Measurements from ENCODE around the gene CDH5. TPM values are rescaled to one million over a fixed set of nuclear protein-coding genes. Genes with fewer than 3 reads are reported as not detected.

Gene CDH5
- total and polyA plus RNA-seq, 2 donors from 2014 or later: 13.9 to 41.3 TPM

GRCh38 chr16:66395806-66396555, 29.5 kb downstream of the CDH5 start:
- H3K9me3 ChIP-seq (ENCODE audit: control insufficient read depth in 2 of 3, insufficient read depth in 1 of 3, low read length in 3 of 3): no peaks in the 10 kb centered on the region
- FAIRE-seq: no peak
- no peaks in the 10 kb centered on the region for H3K27me3 ChIP-seq (ENCODE audit: control insufficient read depth, insufficient read depth, low read length)
- H3K4me1 ChIP-seq (ENCODE audit: control insufficient read depth in 2 of 3, insufficient read depth in 2 of 3, low read depth in 1 of 3, low read length in 3 of 3): no peaks in the 10 kb centered on the region
- intact Hi-C loops (cut with DNase I): no loop called here
- no peak for TF ChIP-seq CTCF (IDR thresholded peaks at IDR 0.05; ENCODE audit: borderline replicate concordance, extremely low read depth, insufficient read depth)
- H3K36me3 ChIP-seq (ENCODE audit: control insufficient read depth in 2 of 3, insufficient read depth in 3 of 3, low read length in 3 of 3): no peaks in the 10 kb centered on the region
- H3K4me3 ChIP-seq (ENCODE audit: low read length in 3 of 3): no peak overlapping the region
- no peak overlapping the region for H3K27ac ChIP-seq (ENCODE audit: low read depth in 2 of 2, low read length in 2 of 2)
- H3K9ac ChIP-seq (ENCODE audit: low read length in 3 of 3): no peak overlapping the region
- no peak for DNase-seq

- no peak for FAIRE-seq
- H3K9me3 ChIP-seq (ENCODE audit: control insufficient read depth in 2 of 3, insufficient read depth in 1 of 3, low read length in 3 of 3): no peaks in the 10 kb centered on the region
- H3K9ac ChIP-seq (ENCODE audit: low read length in 3 of 3): no peak overlapping the region
- H3K27me3 ChIP-seq (ENCODE audit: control insufficient read depth, insufficient read depth, low read length): no peaks in the 10 kb centered on the region
- no peak overlapping the region for H3K27ac ChIP-seq (ENCODE audit: low read depth in 2 of 2, low read length in 2 of 2)
- H3K4me1 ChIP-seq (ENCODE audit: control insufficient read depth in 2 of 3, insufficient read depth in 2 of 3, low read depth in 1 of 3, low read length in 3 of 3): no peaks in the 10 kb centered on the region
- no peak overlapping the region for H3K4me3 ChIP-seq (ENCODE audit: low read length in 3 of 3)
- intact Hi-C loops (cut with DNase I): no loop called here
- DNase-seq: no peak
- no peak for TF ChIP-seq CTCF (IDR thresholded peaks at IDR 0.05; ENCODE audit: borderline replicate concordance, extremely low read depth, insufficient read depth)
- H3K36me3 ChIP-seq (ENCODE audit: control insufficient read depth in 2 of 3, insufficient read depth in 3 of 3, low read length in 3 of 3): no peaks in the 10 kb centered on the region
These were observed 31.4 kb downstream of the CDH5 start for GRCh38 chr16:66397736-66398433.

GRCh38 chr16:66399031-66399430, 32.5 kb downstream of the CDH5 start:
- no peaks in the 10 kb centered on the region for H3K4me1 ChIP-seq (ENCODE audit: control insufficient read depth in 2 of 3, insufficient read depth in 2 of 3, low read depth in 1 of 3, low read length in 3 of 3)
- no peak overlapping the region for H3K27ac ChIP-seq (ENCODE audit: low read depth in 2 of 2, low read length in 2 of 2)
- DNase-seq: no peak
- H3K9me3 ChIP-seq (ENCODE audit: control insufficient read depth in 2 of 3, insufficient read depth in 1 of 3, low read length in 3 of 3): no peaks in the 10 kb centered on the region
- H3K27me3 ChIP-seq (ENCODE audit: control insufficient read depth, insufficient read depth, low read length): no peaks in the 10 kb centered on the region
- no peaks in the 10 kb centered on the region for H3K36me3 ChIP-seq (ENCODE audit: control insufficient read depth in 2 of 3, insufficient read depth in 3 of 3, low read length in 3 of 3)
- intact Hi-C loops (cut with DNase I): no loop called here
- TF ChIP-seq CTCF (IDR thresholded peaks at IDR 0.05; ENCODE audit: borderline replicate concordance, extremely low read depth, insufficient read depth): no peak
- no peak overlapping the region for H3K4me3 ChIP-seq (ENCODE audit: low read length in 3 of 3)
- H3K9ac ChIP-seq (ENCODE audit: low read length in 3 of 3): no peak overlapping the region
- FAIRE-seq: no peak

Measured in kidney (tissue), 14 donors.